GM12892 (cell line): ENCODE results near the gene DCDC2.
"Not testable (repeated sequence)": the region's sequence is repeated elsewhere in the genome, so short reads cannot be mapped to it uniquely, and the experiment has no call there.

Experiments used
- DNase-seq: peaks from one replicate; pipeline ENCODE4 v3.0.0; 2011; ENCODE audit not compliant: insufficient read length
- FAIRE-seq: peaks from 2 replicates; lab custom pipeline; 2011; peaks lifted over from hg19 to GRCh38; lab: Jason Lieb, UNC
- POLR2A ChIP-seq: IDR thresholded peaks from 2 replicates; pipeline ENCODE4 v1.6.1; 2011; ENCODE audit warnings: low read depth, low read length, control low read depth
- POLR2AphosphoS5 ChIP-seq: IDR thresholded peaks from 2 replicates; pipeline ENCODE4 v1.6.1; 2011; ENCODE audit warnings: low read depth, low read length, control low read depth
- TAF1 ChIP-seq: IDR thresholded peaks from 2 replicates; pipeline ENCODE4 v1.6.1; 2011; ENCODE audit warnings: low read depth, mild to moderate bottlenecking, control low read depth, low read length, borderline replicate concordance

DCDC2 gene

GRCh38 chr6:24374612-24375011 is 16.8 kb upstream of the DCDC2 start:
- no peak for DNase-seq
- TF ChIP-seq POLR2A = no peak
- no peak for FAIRE-seq

GRCh38 chr6:24365103-24365633 is 7.3 kb upstream of the DCDC2 start:
- not testable (repeated sequence) for FAIRE-seq, DNase-seq

- FAIRE-seq, DNase-seq: not testable (repeated sequence)
Measured at GRCh38 chr6:24362363-24362762, 4.5 kb upstream of the DCDC2 start.

GRCh38 chr6:24359640-24360454 is 2.0 kb upstream of the DCDC2 start:
- DNase-seq = peak; percentile 48
- TF ChIP-seq POLR2A (no peak), TAF1 (no peak)
- peak; percentile 88 for FAIRE-seq

- TF ChIP-seq POLR2AphosphoS5 = no peak
- no peak for TF ChIP-seq POLR2A
- no peak for TF ChIP-seq TAF1
- DNase-seq (no peak), FAIRE-seq (no peak)
Measured at GRCh38 chr6:24358219-24358821, 461 bp upstream of the DCDC2 start.

- FAIRE-seq (no peak), DNase-seq (no peak)
- TF ChIP-seq TAF1 (no peak), POLR2AphosphoS5 (no peak), POLR2A (no peak)
Measured at GRCh38 chr6:24356310-24356973, 1.4 kb downstream of the DCDC2 start.

- TF ChIP-seq POLR2A = no peak
- TF ChIP-seq TAF1 = no peak
- TF ChIP-seq POLR2AphosphoS5 = no peak
- DNase-seq (no peak), FAIRE-seq (no peak)
Measured at GRCh38 chr6:24355393-24355792, 2.5 kb downstream of the DCDC2 start.

GRCh38 chr6:24353861-24354260 is 4.0 kb downstream of the DCDC2 start:
- FAIRE-seq = no peak
- DNase-seq = no peak
- TF ChIP-seq POLR2AphosphoS5 (no peak), TAF1 (no peak), POLR2A (no peak)

GRCh38 chr6:24352434-24352833 is 5.4 kb downstream of the DCDC2 start:
- DNase-seq (no peak), FAIRE-seq (no peak)
- no peak for TF ChIP-seq POLR2AphosphoS5
- no peak for TF ChIP-seq TAF1
- no peak for TF ChIP-seq POLR2A

- DNase-seq (no peak), FAIRE-seq (no peak)
- no peak for TF ChIP-seq TAF1
- no peak for TF ChIP-seq POLR2AphosphoS5
- no peak for TF ChIP-seq POLR2A
Measured at GRCh38 chr6:24344976-24345375, 12.9 kb downstream of the DCDC2 start.

- TF ChIP-seq POLR2A (no peak), POLR2AphosphoS5 (no peak), TAF1 (no peak)
Measured at GRCh38 chr6:24340998-24341938, 16.6 kb downstream of the DCDC2 start.

GRCh38 chr6:24339932-24340331 is 17.9 kb downstream of the DCDC2 start:
- FAIRE-seq (no peak), DNase-seq (no peak)

More at GRCh38 chr6:24340998-24341938, 16.6 kb downstream of the DCDC2 start:
- FAIRE-seq (no peak), DNase-seq (no peak)

More at GRCh38 chr6:24339932-24340331, 17.9 kb downstream of the DCDC2 start:
- TF ChIP-seq POLR2A (no peak), TAF1 (no peak), POLR2AphosphoS5 (no peak)
